Left hindlimb (tissue), 1 donor: ENCODE results near the gene IL17RE.

Source experiments
- DNase-seq: peaks from one replicate; pipeline ENCODE4 v3.0.0-alpha.2; 2018

Gene IL17RE

DNA sequence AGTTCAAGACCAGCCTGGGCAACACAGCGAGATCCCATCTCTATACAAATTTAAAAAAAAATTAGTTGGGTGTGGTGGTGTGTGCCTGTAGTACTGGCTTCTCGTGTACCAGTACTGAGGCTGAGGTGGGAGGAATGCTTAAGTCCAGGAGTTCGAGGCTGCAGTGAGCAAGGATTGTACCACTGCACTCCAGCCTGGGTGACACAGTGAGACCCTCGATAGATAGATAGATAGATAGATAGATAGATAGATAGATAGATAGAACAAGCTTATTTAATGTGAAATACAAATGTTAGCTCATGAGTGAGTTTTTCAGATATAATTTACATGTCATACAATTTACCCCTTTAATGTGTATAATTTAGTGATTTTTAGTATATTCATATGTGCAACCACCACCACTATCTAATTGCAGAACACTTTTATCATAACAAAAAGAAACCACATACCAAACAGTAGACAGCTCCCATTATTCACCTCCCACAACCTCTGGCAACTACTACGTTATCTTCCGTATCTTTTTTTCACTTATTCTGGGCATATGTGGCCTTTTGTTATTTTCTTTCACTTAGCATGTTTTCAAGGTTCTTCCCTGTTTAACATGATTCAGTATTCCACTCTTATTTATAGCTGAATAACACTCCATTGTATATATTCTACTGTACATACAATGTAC, 62.7 kb downstream of the IL17RE start:
- DNase-seq: no peak
